ENCODE measurements around the gene TBC1D20.
"Not testable (repeated sequence)": the region's sequence is repeated elsewhere in the genome, so short reads cannot be mapped to it uniquely, and the experiment has no call there.

DNA sequence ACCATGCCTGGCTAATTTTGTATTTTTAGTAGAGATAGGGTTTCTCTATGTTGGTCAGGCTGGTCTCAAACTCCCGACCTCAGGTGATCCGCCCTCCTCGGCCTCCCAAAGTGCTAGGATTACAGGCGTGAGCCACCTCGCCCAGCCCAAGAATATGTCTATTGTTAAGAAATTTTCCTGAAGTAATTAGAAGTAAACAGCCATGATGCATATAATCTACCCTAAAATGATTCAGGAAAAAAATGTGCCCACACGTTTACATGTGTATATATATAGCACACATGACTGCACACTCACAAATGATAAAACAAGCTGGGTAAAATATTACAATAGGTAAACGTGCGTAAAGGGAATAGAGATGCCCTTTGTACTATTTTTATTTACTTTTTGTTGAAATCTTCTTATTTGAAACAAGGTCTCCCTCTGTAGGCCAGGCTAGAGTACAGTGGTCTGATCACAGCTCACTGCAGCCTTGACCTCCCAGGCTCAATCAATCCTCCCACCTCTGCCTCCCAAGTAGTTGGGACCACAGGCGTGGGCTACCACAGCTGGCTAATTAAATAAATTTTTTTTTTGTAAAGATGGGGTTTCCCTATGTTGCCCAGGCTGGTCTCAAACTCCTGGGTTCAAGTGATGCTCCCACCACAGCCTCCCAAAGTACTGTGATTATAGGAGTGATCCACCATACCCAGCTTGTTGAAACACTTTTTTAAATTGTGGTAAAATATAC is 48.2 kb upstream of the TBC1D20 start:
- TF ChIP-seq CTCF, POLR2A (IDR thresholded peaks at IDR 0.05): not testable (repeated sequence)
